Spleen (tissue), 11 donors: ENCODE measurements around the gene CHRNA3. TPM values are rescaled to one million over a fixed set of nuclear protein-coding genes. Genes with fewer than 3 reads are reported as not detected.

ENCODE experiments used
- DNase-seq: peaks from one replicate; pipeline ENCODE4 v3.0.0-alpha.2; 2020
- H3K27ac ChIP-seq, 8 donors: fragments of 200-600 bp; sonication (generic) in 7 of 8; 1 replicate in 4 of 8; 2 replicates in 4 of 8; pipeline versions ENCODE4 v1.5.0 to v1.8.0; 2016 to 2021; ENCODE audit warnings: inconsistent platforms in 4 of 8, mild to moderate bottlenecking in 4 of 8, moderate library complexity in 1 of 8
- H3K27me3 ChIP-seq, 7 donors: fragments of 200-600 bp; sonication (generic) in 6 of 7; replicated peaks in 1 of 7; 1 replicate in 4 of 7; 2 replicates in 3 of 7; pipeline versions ENCODE4 v1.5.0 to v1.8.0; 2016 to 2021; ENCODE audit warnings: inconsistent platforms in 3 of 7, mild to moderate bottlenecking in 1 of 7
- H3K36me3 ChIP-seq, 6 donors: fragments of 200-600 bp; sonication (generic) in 5 of 6; 1 replicate in 4 of 6; 2 replicates in 2 of 6; pipeline versions ENCODE4 v1.5.0 to v1.8.0; 2016 to 2021; ENCODE audit warnings: inconsistent platforms in 2 of 6
- H3K4me1 ChIP-seq, 6 donors: fragments of 200-600 bp; sonication (generic) in 5 of 6; 1 replicate in 3 of 6; 2 replicates in 3 of 6; pipeline versions ENCODE4 v1.5.0 to v1.8.0; 2016 to 2021; ENCODE audit warnings: inconsistent platforms in 3 of 6
- H3K4me3 ChIP-seq, 8 donors: fragments of 200-600 bp; sonication (generic) in 7 of 8; 1 replicate in 4 of 8; 2 replicates in 4 of 8; pipeline versions ENCODE4 v1.5.0 to v1.8.0; 2016 to 2021; ENCODE audit warnings: inconsistent platforms in 4 of 8, mild to moderate bottlenecking in 4 of 8, moderate library complexity in 2 of 8
- H3K9me3 ChIP-seq, 8 donors: fragments of 200-600 bp; sonication (generic) in 7 of 8; 1 replicate in 4 of 8; 2 replicates in 4 of 8; pipeline versions ENCODE4 v1.5.0 to v1.8.0; 2016 to 2021; ENCODE audit warnings: inconsistent platforms in 4 of 8
- CTCF ChIP-seq, 11 experiments: fragments of 200-600 bp in 7 of 11; fragments of 450-650 bp in 4 of 11; sonication (generic) in 4 of 11; IDR thresholded peaks in 8 of 11; conservative IDR thresholded peaks in 3 of 11; 1 replicate in 7 of 11; 2 replicates in 4 of 11; pipeline versions ENCODE4 v1.4.0 to v1.8.0; 2016 to 2021; ENCODE audit warnings: antibody characterized with exemption in 11 of 11, inconsistent platforms in 4 of 11, mild to moderate bottlenecking in 1 of 11
- POLR2A ChIP-seq, 3 donors: fragments of 450-650 bp; IDR thresholded peaks; one replicate each; pipeline ENCODE4 v1.5.1; 2017; ENCODE audit warnings: antibody characterized with exemption in 3 of 3, mild to moderate bottlenecking in 1 of 3
- POLR2AphosphoS5 ChIP-seq, 3 donors: sonication (generic); formaldehyde crosslinking; IDR thresholded peaks; one replicate each; pipeline ENCODE4 v1.5.1; 2017; ENCODE audit warnings: antibody characterized with exemption in 3 of 3
- WGBS, 5 donors: extraction: QIAGEN DNeasy Blood & Tissue Kit in 3 of 5; methylation state at CpG; one replicate each; pipeline versions ENCODE4 v1.1.5 to v1.1.7; 2013 to 2018; 5-methylcytosine and 5-hydroxymethylcytosine counted together
- intact Hi-C: fragments of 100-400 bp; cut with DNase I; formaldehyde crosslinking; loops from one replicate; pipeline ENCODE4 v1.15.0; 2023; ENCODE audit warnings: low total_unique reads
- polyA plus RNA-seq, 3 donors: library from polyadenylated mRNA; stranded (reverse); fragments of 200-250 nt; gene quantifications; one replicate each; pipeline ENCODE4 v1.2.1, GENCODE V29; 2013
- total RNA-seq, 7 donors: library from RNA; depleted of rRNA in 3 of 7; stranded (reverse); fragments of >200 nt in 3 of 7; fragmentation: NEBNext Ultra II Directional in 4 of 7; extraction: Animal tissue kit (Norgen Biotek cat#: 25700) in 4 of 7; gene quantifications; one replicate each; pipeline versions ENCODE4 v1.1.0 to v1.2.1, GENCODE V29; 2016 to 2021
- donor health status: healthy with polysubstance abuse.
- donor health status: DM: no; HTN: no; CAD: no; lungs with moderate emphysema.
- donor health status: DM: no; HTN: no; CAD: no.
- donor health status: Bipolar disorder and iron deficiency.
- donor health status: healthy.
- donor health status: DM: no; HTN: no; CAD: no.
- donor health status: DM: yes; HTN: yes; CAD: no.

Gene CHRNA3
- total and polyA plus RNA-seq, 10 donors, result 0.23 to 1.6 (median 0.49) TPM; not detected in 2

- peaks cover 0 to 18% (median 8%) of the 10 kb centered on the region in 8 donors for H3K9me3 ChIP-seq
- 80 to 87% (median 87%) methylated on average over 8 to 12 of the region's 12 CpGs for WGBS, 5 donors
- H3K36me3 ChIP-seq, result no peaks in the 10 kb centered on the region
- H3K27ac ChIP-seq, result no peak overlapping the region
- no peak overlapping the region for H3K4me3 ChIP-seq
- H3K4me1 ChIP-seq, result no peaks in the 10 kb centered on the region
- DNase-seq, result no peak
- intact Hi-C loops, result loop anchor here (5.0 kb wide), 1 partner anchor 73 kb away; no protein-coding TSS in a partner anchor
- peaks cover 0 to 5% (median 0%) of the 10 kb centered on the region in 7 donors for H3K27me3 ChIP-seq
- TF ChIP-seq CTCF (IDR thresholded peaks at IDR 0.05 in 8 of 11, conservative IDR thresholded peaks at IDR 0.05 in 3 of 11) (no peak), POLR2AphosphoS5 (IDR thresholded peaks at IDR 0.05) (no peak), POLR2A (IDR thresholded peaks at IDR 0.05) (no peak)
Measured at GRCh38 chr15:78634210-78635145, 13.7 kb upstream of the CHRNA3 start.

GRCh38 chr15:78633348-78633747 is 12.6 kb upstream of the CHRNA3 start:
- Histone ChIP-seq H3K4me3 (no peak overlapping the region), H3K36me3 (no peaks in the 10 kb centered on the region), H3K27ac (no peak overlapping the region), H3K4me1 (no peaks in the 10 kb centered on the region), H3K27me3 (peaks cover 0 to 10% (median 0%) of the 10 kb centered on the region in 7 donors), H3K9me3 (peaks cover 0 to 18% (median 8%) of the 10 kb centered on the region in 8 donors)
- 76 to 97% (median 80%) methylated on average over 2 of the region's 2 CpGs for WGBS, 5 donors
- DNase-seq, result no peak
- TF ChIP-seq CTCF (IDR thresholded peaks at IDR 0.05 in 8 of 11, conservative IDR thresholded peaks at IDR 0.05 in 3 of 11), result no peak
- no peak for TF ChIP-seq POLR2A (IDR thresholded peaks at IDR 0.05)
- TF ChIP-seq POLR2AphosphoS5 (IDR thresholded peaks at IDR 0.05), result no peak
- intact Hi-C loops, result no loop called here

DNA sequence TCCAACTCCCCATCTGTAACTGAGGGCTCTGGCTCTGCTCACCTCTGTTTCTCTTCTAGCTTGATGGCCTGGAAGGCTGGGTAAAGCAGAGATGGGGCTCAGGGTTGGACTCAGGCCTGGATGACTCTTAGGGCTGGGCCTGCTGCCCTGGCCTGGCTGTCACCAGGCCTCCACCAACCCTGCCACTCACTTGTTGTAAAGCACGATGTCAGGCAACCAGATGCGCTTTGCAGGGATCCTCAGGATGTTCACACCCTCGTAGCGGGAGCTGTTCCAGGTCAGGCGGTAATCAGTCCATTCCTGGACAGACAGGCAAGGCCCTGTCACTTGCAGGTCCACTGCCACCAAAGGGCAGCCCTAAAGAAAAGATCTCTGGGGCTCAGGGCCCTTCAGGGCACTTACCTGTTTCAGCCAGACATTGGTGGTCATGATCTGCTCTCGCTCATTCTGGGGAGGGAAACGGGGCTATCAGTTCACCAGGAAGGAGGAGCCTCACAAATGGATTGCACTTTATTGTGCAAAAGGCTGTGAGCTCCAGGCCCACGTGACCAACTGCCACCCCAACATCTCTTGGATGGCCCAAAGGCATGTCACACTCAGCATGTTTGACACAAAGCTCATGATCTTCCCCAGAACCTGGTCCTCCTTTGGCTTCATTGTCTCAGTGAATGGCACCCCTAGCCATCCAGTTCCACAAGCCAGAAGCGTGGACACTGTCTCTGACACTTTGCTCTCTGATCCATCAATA is 10.3 kb upstream of the CHRNA3 start:
- H3K9me3 ChIP-seq, result peaks cover 0 to 18% (median 8%) of the 10 kb centered on the region in 8 donors
- WGBS, 5 donors, result 74 to 86% (median 83%) methylated on average over 5 to 9 of the region's 9 CpGs
- H3K27ac ChIP-seq, result no peak overlapping the region
- no peak for TF ChIP-seq POLR2A (IDR thresholded peaks at IDR 0.05)
- no peak overlapping the region for H3K4me3 ChIP-seq
- no peaks in the 10 kb centered on the region for H3K4me1 ChIP-seq
- intact Hi-C loops, result no loop called here
- no peaks in the 10 kb centered on the region for H3K36me3 ChIP-seq
- peaks cover 0 to 18% (median 0%) of the 10 kb centered on the region in 7 donors for H3K27me3 ChIP-seq
- no peak for DNase-seq

DNA sequence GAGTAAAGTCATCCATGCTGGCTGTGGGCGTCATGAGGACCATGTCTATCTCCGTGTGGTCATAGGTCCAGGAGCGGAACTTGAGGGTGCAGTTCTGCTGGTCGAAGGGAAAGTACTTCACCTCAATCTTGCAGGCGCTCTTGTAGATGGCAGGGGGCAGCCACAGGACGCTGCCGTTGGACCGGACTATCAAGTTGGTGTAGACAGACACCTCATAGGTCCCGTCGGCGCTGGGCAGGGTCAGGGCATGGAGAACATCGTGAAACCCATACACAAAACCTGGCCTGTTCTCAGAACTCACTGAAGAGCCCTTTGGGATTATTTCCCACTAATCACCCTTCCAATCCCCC is 8.9 kb upstream of the CHRNA3 start:
- H3K27me3 ChIP-seq, result peaks cover 0 to 22% (median 0%) of the 10 kb centered on the region in 7 donors
- TF ChIP-seq POLR2AphosphoS5 (IDR thresholded peaks at IDR 0.05) (no peak), CTCF (IDR thresholded peaks at IDR 0.05 in 8 of 11, conservative IDR thresholded peaks at IDR 0.05 in 3 of 11) (no peak), POLR2A (IDR thresholded peaks at IDR 0.05) (no peak)
- no peak overlapping the region for H3K27ac ChIP-seq
- peaks cover 0 to 18% (median 8%) of the 10 kb centered on the region in 8 donors for H3K9me3 ChIP-seq
- no peak for DNase-seq
- intact Hi-C loops, result no loop called here
- no peak overlapping the region for H3K4me3 ChIP-seq
- no peaks in the 10 kb centered on the region for H3K36me3 ChIP-seq
- WGBS, 5 donors, result 92 to 95% (median 95%) methylated on average over 12 of the region's 12 CpGs
- H3K4me1 ChIP-seq, result no peaks in the 10 kb centered on the region
